OCI-LY7 (cell line): ENCODE measurements around the gene STPG3. TPM values are rescaled to one million over a fixed set of nuclear protein-coding genes. Genes with fewer than 3 reads are reported as not detected.

Experiments used
- BruUV-seq: library from RNA; stranded (reverse); fragments of 400-500 nt; replicated peaks from 2 replicates; lab custom pipeline; 2021; lab: Mats Ljungman, UMichigan
- CTCF ChIA-PET: fragments of 300-600 bp; sonication (Branson Sonifier 250); formaldehyde crosslinking; loops from one replicate; lab custom pipeline; 2022; ENCODE audit warnings: antibody characterized with exemption; ENCODE audit not compliant: unreplicated experiment; lab: Charles Lee
- POLR2A ChIA-PET: fragments of 300-600 bp; sonication (Branson Sonifier 250); formaldehyde crosslinking; loops from one replicate; lab custom pipeline; 2022; ENCODE audit warnings: antibody characterized with exemption; lab: Charles Lee
- DNase-seq: peaks from one replicate; pipeline ENCODE4 v3.0.0-alpha.2; 2015; ENCODE audit warnings: low spot score
- H2AFZ ChIP-seq: fragments of 200-600 bp; sonication (generic), shearing (Covaris generic); 2 replicates; pipeline ENCODE4 v1.6.1; 2014; ENCODE audit warnings: mild to moderate bottlenecking, antibody characterized with exemption, low read length, moderate library complexity
- H3K27ac ChIP-seq: fragments of 200-600 bp; sonication (generic); 2 replicates; pipeline ENCODE4 v1.5.1; 2014; ENCODE audit warnings: mixed run types, low read depth, mild to moderate bottlenecking, moderate library complexity, low read length, inconsistent platforms; ENCODE audit not compliant: poor library complexity, severe bottlenecking
- H3K36me3 ChIP-seq: fragments of 200-600 bp; sonication (generic); 2 replicates; pipeline ENCODE4 v1.6.1; 2014; ENCODE audit warnings: mild to moderate bottlenecking, antibody characterized with exemption, low read length, moderate library complexity, mixed read lengths; ENCODE audit not compliant: insufficient read depth
- H3K4me1 ChIP-seq: fragments of 200-600 bp; sonication (generic); 2 replicates; pipeline ENCODE4 v1.5.1; 2014; ENCODE audit warnings: mild to moderate bottlenecking, low read length; ENCODE audit not compliant: insufficient read depth, poor library complexity, severe bottlenecking
- H3K4me2 ChIP-seq: fragments of 200-600 bp; sonication (generic); 2 replicates; pipeline ENCODE4 v1.6.1; 2014; ENCODE audit warnings: mild to moderate bottlenecking, low read length
- H3K4me3 ChIP-seq: fragments of 200-600 bp; sonication (generic); 2 replicates; pipeline ENCODE4 v1.5.1; 2014; ENCODE audit warnings: mild to moderate bottlenecking, low read depth, low read length; ENCODE audit not compliant: poor library complexity, severe bottlenecking
- H3K79me2 ChIP-seq: fragments of 200-600 bp; sonication (generic); 2 replicates; pipeline ENCODE4 v1.6.1; 2016; ENCODE audit warnings: low read depth, mild to moderate bottlenecking, low read length, moderate library complexity, mixed read lengths; ENCODE audit not compliant: insufficient read depth
- H3K9me2 ChIP-seq: fragments of 200-600 bp; sonication (generic); 2 replicates; pipeline ENCODE4 v1.6.1; 2016; ENCODE audit warnings: mild to moderate bottlenecking, low read length, mixed read lengths; ENCODE audit not compliant: insufficient read depth
- H3K9me3 ChIP-seq: fragments of 200-600 bp; sonication (generic); 2 replicates; pipeline ENCODE4 v1.6.1; 2014; ENCODE audit warnings: mild to moderate bottlenecking, mixed run types, low read length, mixed read lengths
- H4K20me1 ChIP-seq: fragments of 200-600 bp; sonication (generic); 2 replicates; pipeline ENCODE4 v1.6.1; 2014; ENCODE audit warnings: mild to moderate bottlenecking, antibody characterized with exemption, low read length, moderate library complexity, mixed read lengths; ENCODE audit not compliant: insufficient read depth
- CTCF ChIP-seq: fragments of 200-600 bp; sonication (generic); conservative IDR thresholded peaks from 2 replicates; pipeline ENCODE4 v1.5.1; 2014; ENCODE audit warnings: mild to moderate bottlenecking, antibody characterized with exemption, low read length, moderate library complexity, mixed read lengths
- EZH2phosphoT487 ChIP-seq: fragments of 200-600 bp; sonication (generic); IDR thresholded peaks from 2 replicates; pipeline ENCODE4 v1.6.1; 2018; ENCODE audit warnings: low read depth, borderline replicate concordance, mild to moderate bottlenecking, mixed run types, antibody characterized with exemption, low read length, moderate library complexity, mixed read lengths
- intact Hi-C: fragments of 100-400 bp; cut with micrococcal nuclease; formaldehyde crosslinking; loops from one replicate; pipeline ENCODE4 v1.10.0; 2022; ENCODE audit not compliant: unreplicated experiment
- total RNA-seq, 2 experiments: library from RNA; depleted of rRNA in 1 of 2; stranded (reverse); fragments of >200 nt in 1 of 2; shearing (Covaris generic) in 1 of 2; gene quantifications; 2 replicates each; pipeline ENCODE4 v1.2.3, GENCODE V29; 2014 to 2022

Gene STPG3
- total RNA-seq, 2 experiments from 2014 or later: 0.73 to 2.7 TPM

DNA sequence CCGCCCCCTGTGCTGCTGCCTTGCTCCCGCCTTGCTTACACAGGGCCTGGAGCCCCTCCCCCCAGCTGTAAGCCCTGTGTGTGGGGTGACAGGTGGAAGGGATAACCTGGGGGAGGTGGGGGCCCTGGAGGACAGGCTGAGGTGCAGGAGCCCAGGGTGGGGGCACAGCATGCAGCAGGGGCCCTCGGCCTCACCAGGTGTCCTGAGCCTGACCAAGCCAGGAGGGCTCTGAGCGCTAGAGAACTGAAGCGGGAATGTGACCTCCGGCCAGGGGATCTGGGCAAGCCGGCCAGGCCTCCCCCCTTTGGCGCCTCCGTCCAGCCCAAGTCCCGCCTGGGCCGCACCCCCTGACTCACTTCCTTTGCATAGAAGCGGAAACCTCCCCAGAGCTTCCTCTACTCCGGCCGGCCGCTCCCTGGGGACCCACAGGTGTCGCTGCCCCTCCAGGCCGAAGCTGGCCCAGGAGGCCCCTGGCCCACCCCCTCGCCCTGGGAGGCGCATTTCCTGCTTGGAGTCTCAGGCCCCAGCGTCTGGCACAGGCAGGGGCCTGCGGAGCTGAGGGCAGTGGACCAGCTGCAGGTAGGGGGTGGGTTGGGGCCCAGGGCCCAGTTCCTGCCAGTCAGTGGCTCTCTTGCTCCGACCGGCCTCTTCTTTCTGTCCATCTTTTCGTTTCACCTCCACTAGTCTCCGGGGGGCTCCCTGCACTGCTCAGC, 26.4 kb downstream of the STPG3 start, which contains the start of gene TOR4A:
TSS of gene TOR4A (plus strand) at position 398 of the 713 bp plus-strand sequence. CDS start 964 bp downstream, outside the sequence.
- TF ChIP-seq CTCF (peak; percentile 42; the same call in 1 of the 2 replicates), EZH2phosphoT487 (no peak)
- ChIA-PET CTCF (interaction anchor here (0.8 kb wide), 1 partner anchor 10 kb away, joined by 7 read pairs; no protein-coding TSS in a partner anchor), POLR2A (interaction anchor here (0.9 to 1.5 kb wide), 3 partner anchors 9 to 43 kb away, joined by 3 to 4 read pairs (median 3); no protein-coding TSS in a partner anchor)
- BruUV-seq: no TSS peak
- peak within 1 kb of the TSS; percentile 77 for H3K27ac ChIP-seq
- no peaks in the 10 kb centered on the region for H3K79me2 ChIP-seq
- intact Hi-C loops: loop anchor here (1.0 to 2.0 kb wide), 2 partner anchors 9 to 37 kb away; partner anchors contain the start of gene TUBB4B
- H3K4me3 ChIP-seq: peak within 1 kb of the TSS; percentile 69
- H3K36me3 ChIP-seq: peaks cover 11% of the 10 kb centered on the region; the same call in 1 of the 2 replicates
- peak; percentile 90 for DNase-seq
- H3K4me1 ChIP-seq: peaks cover 71% of the 10 kb centered on the region
- H2AFZ ChIP-seq: no peak within 1 kb of the TSS
- H3K4me2 ChIP-seq: peak within 1 kb of the TSS; percentile 81
- no peaks in the 10 kb centered on the region for H3K9me3 ChIP-seq
- no peaks in the 10 kb centered on the region for H4K20me1 ChIP-seq
- H3K9me2 ChIP-seq: no peaks in the 10 kb centered on the region

- peak; percentile 68 for DNase-seq
- H3K9me2 ChIP-seq: no peaks in the 10 kb centered on the region
- intact Hi-C loops: no loop called here
- H3K27ac ChIP-seq: peak overlapping the region; percentile 77
- POLR2A ChIA-PET: interaction anchor here (0.9 to 1.5 kb wide), 3 partner anchors 9 to 42 kb away, joined by 3 to 4 read pairs (median 3); no protein-coding TSS in a partner anchor
- H3K9me3 ChIP-seq: no peaks in the 10 kb centered on the region
- no peak overlapping the region for H2AFZ ChIP-seq
- TF ChIP-seq CTCF (no peak), EZH2phosphoT487 (no peak)
- no peaks in the 10 kb centered on the region for H4K20me1 ChIP-seq
- H3K4me3 ChIP-seq: peak overlapping the region; percentile 69
- H3K79me2 ChIP-seq: no peaks in the 10 kb centered on the region
- peak overlapping the region; percentile 81 for H3K4me2 ChIP-seq
- BruUV-seq: no TSS peak
- H3K4me1 ChIP-seq: peaks cover 77% of the 10 kb centered on the region
- H3K36me3 ChIP-seq: peaks cover 5% of the 10 kb centered on the region; the same call in 1 of the 2 replicates
- CTCF ChIA-PET: no interaction called here
Measured at GRCh38 chr9:137278061-137278701, 27.1 kb downstream of the STPG3 start.
